CD4-positive, alpha-beta T cell treated with Interleukin-10 for 1 hour (primary cell): ENCODE data around the gene ITIH6.
"Not testable (repeated sequence)": the region's sequence is repeated elsewhere in the genome, so short reads cannot be mapped to it uniquely, and the experiment has no call there.

Experiments used
- DNase-seq: peaks from one replicate; pipeline ENCODE4 v3.0.0-alpha.2; 2020

The ITIH6 gene, protein sequence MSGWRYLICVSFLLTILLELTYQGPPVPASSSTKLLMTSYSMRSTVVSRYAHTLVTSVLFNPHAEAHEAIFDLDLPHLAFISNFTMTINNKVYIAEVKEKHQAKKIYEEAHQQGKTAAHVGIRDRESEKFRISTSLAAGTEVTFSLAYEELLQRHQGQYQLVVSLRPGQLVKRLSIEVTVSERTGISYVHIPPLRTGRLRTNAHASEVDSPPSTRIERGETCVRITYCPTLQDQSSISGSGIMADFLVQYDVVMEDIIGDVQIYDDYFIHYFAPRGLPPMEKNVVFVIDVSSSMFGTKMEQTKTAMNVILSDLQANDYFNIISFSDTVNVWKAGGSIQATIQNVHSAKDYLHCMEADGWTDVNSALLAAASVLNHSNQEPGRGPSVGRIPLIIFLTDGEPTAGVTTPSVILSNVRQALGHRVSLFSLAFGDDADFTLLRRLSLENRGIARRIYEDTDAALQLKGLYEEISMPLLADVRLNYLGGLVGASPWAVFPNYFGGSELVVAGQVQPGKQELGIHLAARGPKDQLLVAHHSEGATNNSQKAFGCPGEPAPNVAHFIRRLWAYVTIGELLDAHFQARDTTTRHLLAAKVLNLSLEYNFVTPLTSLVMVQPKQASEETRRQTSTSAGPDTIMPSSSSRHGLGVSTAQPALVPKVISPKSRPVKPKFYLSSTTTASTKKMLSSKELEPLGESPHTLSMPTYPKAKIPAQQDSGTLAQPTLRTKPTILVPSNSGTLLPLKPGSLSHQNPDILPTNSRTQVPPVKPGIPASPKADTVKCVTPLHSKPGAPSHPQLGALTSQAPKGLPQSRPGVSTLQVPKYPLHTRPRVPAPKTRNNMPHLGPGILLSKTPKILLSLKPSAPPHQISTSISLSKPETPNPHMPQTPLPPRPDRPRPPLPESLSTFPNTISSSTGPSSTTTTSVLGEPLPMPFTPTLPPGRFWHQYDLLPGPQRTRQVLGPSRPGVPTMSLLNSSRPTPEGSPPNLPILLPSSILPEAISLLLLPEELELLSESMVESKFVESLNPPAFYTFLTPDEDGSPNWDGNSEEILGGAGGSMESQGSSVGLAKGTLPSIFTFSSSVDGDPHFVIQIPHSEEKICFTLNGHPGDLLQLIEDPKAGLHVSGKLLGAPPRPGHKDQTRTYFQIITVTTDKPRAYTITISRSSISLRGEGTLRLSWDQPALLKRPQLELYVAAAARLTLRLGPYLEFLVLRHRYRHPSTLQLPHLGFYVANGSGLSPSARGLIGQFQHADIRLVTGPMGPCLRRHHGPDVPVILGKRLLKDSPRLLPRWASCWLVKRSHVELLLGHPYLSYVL

DNA sequence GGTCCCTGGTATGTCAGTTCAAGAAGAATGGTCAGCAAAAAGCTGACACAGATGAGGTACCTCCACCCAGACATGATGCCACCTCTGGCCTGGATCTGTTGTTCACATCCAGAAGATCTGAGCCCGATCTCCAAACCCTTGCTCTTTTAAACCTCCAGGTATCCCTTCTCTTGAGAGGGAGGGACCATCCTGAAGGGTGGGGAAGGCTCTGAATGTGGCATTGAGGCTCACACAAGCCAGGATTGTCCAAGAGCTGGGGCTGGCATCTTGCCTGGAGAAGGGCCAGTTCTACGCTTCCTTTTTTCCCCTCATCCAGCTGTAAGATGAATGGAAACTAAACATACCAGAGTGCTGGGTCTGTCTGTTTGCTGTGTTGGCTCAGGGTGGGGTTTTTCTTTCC lies at the start of gene ITIH6:
ITIH6 (minus strand) TSS at position 119 of the 400 bp plus-strand sequence; CDS start at position 74, 45 bp downstream.
- no peak for DNase-seq

DNA sequence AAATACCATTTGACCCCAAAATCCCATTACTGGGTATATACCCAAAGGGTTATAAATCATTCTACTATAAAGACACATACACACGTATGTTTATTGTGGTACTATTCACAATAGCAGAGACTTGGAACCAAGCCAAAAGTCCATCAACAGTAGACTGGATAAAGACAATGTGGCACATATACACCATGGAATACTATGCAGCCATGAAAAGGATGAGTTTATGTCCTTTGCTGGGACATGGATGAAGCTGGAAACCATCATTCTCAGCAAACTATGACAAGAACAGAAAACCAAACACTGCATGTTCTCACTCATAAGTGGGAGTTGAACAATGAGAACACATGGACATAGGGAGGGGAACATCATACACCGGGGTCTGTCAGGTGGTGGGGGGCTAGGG lies 49.6 kb upstream of the ITIH6 start:
- DNase-seq, result not testable (repeated sequence)

DNA sequence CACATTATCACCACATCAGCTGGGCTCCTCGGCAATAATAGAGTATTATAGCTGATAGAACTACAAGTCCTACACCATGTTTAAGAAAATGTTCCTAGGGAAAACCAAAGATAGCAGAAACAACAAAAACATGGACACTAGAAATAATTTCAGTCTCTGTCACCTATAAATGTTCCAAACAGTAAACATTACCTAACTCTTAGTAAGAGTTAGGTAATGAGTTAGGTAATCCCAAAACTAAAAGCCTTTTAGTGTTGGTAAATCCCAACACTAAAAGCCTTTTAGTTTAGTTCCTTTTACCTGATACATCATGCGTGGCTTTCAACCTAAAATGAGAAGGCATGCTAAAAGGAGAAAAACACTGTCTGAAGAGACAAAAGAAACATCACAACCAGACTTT lies 45.0 kb upstream of the ITIH6 start:
- no peak for DNase-seq

DNA sequence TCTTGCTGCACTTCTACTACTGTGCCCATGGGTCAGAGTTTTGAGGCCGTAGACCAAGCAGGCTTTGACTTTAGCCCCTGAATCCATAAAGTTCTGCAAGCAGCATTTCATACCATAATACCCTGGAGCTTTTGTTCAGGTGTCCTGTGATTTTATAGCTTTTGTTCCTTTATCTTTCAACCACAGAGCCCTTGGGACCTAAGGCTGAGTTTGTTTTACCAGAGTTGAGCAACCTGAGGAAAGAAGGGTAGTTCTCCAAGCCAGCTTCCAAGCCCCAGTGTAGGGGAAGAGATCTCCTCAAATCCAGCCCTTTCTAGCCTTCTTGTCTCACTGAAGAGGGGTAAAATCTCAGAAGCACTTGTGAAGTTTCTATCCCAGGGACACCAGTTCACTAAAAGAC lies 44.6 kb upstream of the ITIH6 start:
- no peak for DNase-seq

DNA sequence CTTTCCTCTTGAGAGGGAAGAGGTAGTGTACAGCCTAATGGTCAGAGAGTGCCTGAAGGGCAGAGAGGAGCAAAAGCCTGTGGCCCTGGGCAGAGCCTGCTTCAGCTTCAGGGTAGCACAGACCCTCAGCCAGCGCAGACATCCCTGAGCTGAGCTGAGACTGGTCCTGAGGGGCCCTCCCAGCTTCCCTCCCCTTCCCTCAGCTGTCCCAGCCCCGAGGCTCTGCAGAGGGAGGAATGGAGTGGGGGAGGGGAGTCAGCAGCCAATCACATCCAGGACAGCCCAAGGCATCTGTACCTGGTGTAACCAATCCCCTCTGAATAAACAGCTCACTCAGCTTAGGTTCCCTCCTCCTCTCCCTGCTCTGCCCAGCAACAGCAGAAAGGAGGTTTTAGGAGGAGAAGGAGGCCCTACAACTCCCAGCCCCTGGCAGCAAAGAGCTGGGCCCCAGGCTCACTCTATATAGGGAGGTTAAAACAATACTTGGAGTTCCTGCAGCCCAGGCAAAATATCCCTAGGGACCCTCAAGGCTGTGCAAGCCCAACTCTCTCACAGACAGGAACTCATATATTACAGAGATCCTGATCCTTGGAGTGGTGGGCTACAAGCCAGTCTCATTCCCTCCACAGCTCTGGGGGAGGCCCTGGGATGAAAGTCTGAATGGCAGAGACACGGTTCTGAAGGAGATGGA lies 43.3 kb upstream of the ITIH6 start:
- DNase-seq, result not testable (repeated sequence)

DNA sequence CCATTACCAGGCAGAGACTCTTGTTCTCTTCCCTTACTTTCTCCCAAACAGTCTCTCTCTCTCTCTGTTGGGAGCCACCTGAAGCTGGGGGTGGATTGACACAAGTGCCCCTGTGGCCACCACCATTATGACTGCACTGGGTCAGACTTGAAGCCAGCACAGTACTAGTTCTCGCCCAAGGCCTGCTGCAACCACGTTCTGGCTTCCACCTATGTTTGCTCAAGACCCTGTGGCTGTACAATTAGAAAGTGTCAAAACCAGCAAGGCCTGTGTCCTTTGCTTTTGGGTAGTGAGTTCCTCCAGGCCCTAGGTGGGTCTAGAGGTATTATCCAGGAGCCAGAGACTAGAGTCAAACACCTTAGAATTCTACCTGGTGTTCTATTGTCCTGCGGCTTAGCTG lies 40.5 kb upstream of the ITIH6 start:
- no peak for DNase-seq

DNA sequence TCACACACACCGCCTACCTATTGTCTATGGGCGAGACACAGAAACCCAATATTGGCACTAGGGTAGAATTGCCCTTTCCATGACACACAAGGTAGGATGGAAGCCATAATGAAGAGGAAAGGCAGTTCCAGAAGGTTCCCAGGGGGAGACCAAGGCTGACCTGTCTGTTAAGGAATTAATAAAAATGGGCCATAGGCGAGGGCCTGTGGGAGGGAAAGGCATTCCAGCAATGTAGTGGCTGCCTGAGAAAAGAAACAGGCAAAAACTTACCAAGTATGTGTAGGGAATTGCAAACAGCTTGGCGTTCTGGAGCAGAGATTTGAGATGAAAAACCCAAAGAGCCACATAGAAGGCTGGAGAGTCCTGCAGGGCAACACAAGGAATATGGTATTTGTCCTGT lies 28.5 kb upstream of the ITIH6 start:
- DNase-seq, result no peak

DNA sequence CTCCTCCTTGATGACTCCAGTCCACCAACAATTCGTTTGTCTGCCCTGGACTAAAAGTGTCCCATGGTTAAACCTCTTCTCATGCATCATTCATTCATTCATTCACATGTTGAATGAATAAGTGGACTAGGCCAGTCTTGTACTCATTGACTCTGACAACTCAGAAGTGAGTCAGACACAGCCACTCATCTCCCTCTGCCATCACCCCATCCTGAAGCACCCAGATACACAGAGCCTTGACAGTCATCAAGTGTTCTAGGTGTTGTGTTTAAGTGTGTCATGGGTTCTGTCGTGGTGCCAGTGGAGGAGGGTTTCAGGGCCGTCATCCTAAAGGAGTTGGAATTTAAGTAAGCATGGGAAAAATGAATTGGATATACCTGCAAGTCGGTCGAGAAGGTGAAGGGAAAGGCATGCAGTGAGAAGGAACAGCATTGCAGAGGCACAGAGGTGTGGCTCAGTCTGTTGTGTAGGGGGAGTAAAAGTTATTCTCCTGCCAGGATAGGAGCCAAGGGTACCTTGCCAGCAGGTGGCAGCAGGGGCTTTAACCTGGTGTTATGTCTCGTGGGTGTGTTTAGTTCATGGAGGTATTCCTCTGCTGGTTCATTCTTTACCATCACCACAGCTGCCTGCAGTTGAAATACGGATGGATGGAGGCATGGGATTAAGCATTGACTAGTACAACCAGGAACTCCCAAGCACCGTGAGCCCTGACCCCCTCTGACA lies 27.8 kb upstream of the ITIH6 start:
- peak; percentile 33 for DNase-seq

DNA sequence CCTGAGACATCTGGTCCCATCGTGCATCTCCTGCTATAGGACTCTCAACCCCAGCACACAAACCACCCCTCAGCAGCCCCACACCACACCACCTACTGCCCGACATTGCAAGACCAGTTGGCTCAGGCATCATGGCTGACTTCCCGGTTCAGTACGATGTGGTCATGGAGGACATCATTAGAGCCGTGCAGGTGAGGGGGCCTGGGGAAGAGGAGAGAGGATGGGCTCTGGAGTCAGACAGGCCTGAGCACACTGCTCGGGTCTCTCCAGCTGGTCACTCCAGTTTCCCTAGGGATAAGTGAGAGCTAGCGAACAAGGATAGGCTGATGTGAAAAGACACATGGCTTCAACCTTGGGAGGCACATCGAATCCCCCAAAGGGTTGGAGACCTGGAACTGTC lies 26.7 kb upstream of the ITIH6 start:
- no peak for DNase-seq

DNA sequence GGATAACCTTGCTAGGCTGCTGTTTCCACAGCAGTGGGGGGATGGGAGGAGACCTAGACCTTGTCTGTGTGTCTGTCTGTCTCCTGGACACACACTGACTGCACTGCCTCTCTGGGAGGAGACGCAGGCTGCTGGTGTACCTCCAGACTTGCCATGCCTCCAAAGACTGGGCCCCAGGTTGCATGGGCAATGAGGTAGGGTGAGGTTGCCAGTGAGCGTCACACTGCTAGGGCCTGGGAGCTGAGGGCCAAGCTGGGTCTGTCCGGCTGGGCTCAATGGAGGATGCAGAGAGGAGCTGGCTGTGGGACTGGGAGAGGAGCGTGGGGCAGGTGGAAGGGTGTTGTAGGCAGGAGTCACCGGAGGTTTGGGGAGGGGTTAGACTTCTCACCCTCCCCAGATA lies 26.1 kb upstream of the ITIH6 start:
- no peak for DNase-seq

DNA sequence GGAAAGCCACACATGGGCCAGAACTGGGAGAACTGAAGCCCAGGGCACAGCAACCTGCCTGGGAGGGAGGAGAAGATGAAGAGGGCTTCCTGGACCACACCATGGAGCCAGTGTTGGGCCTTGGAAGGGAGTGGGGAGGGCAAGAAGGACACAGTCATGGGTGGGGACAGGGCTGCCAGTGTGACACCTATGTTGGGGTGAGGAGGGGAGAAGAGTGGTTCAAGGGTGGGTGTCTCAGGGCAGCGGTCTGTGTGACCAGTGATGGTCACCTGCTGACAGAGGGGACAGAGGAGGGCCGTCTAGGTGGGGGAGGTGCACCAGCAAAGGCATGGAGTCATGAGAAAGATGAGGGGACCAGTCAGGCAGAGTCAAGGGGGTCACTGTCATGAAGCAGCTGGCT lies 23.3 kb upstream of the ITIH6 start:
- DNase-seq, result no peak

DNA sequence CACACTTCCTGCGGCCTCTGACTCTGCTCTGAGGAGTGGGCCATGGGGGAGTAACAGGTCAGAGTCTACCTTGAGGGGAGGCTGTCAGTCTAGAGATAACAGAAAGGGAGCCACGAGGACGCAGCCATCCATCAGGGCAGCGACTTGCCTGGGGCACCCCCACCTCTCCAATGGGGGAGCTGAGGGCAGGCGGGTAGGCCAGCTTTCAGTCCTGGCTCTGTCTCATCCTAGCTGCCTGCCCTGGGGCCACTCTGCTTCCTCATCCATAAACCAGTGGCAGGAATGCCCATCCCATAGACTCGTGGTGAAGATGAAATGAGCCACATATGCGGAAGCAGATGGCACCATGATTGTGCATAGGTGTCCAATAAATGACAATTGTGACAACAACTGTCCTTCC lies 22.7 kb upstream of the ITIH6 start:
- DNase-seq, result no peak

DNA sequence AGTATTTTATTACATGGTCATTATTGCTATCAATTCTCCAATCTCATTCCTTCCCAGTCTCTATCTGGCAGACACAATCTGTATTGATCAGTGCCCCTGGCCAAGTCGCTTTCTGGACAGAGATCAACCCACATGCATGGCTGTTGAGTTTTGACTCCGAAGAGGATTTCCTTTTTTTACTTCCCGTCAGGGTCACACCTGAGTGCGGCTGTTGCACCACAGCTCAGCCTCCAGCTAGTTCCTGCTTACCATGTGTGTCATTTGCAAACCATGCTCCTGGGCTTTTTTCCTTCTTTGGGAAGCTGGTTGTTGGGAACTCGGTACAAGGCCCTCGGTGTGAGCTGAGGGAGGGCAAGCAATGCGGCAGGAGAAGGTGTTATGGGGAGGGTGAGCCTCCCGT lies 21.1 kb upstream of the ITIH6 start:
- DNase-seq, result no peak

DNA sequence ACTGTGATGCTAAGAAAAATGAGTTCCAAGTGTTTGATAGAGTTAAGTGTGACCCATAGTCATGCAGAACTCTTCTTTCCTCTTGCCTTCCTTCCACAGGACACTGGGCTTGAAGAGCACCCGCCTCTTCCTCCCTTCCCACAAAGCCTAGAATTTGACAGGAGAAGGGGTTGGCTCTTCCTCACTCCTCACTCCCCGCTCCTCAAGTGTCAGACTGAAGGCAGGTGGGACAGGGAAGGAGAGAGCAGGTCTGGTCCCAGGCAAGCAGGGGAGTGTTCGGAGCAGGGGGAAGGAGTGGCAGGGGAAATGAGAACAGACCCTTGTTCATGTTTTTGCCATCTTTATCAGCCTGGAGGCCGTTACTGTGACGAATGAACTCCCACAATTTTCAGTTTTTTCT lies 20.2 kb upstream of the ITIH6 start:
- no peak for DNase-seq

DNA sequence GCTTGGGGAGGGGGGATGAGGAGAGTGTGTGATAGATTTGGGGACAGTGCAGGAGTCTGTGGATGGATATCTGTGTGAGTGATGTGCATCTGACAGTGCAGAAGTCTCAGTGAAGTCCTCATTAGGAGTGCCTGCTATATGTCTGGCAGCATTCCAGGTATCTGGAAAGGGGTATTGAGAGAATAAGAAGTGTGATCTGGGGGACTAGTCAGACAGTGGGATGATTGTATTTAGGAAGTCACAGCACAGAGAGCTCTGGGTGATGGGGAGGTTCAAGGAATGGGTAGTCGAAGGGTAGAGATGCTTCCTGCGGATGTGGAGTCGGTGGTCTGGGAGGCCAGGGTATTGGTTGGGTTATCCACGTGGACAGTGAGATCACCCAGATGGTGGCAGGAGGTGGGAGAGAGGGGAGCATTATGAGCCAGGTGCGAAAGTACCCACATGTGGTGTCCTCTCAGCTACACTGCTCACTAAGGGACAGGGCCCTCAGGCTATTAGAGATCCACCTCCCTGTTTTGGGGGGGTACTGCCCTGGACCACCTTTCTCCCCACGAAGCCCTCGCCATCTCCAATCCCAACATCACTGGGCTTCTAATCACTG lies 19.3 kb upstream of the ITIH6 start:
- no peak for DNase-seq

DNA sequence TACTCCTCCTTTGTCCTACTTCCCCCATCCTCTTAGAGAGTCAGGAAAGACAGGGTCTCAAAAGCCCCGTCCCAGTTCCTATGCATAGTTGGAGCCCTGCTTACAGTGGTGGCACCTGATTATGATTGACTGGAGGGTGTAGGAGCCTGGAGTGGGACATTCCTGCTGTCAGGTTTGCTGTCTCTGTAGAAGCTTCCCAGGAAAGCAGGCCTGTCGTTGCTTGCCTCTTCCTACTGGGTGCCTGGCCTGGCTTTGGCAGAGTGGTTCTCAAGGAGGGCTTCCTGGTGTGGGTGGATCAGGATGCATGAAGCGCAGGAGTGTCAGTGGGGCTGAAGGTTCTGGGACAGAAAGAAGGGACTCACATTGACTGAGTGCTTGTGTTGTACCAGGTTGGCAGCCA lies 14.3 kb upstream of the ITIH6 start:
- no peak for DNase-seq

DNA sequence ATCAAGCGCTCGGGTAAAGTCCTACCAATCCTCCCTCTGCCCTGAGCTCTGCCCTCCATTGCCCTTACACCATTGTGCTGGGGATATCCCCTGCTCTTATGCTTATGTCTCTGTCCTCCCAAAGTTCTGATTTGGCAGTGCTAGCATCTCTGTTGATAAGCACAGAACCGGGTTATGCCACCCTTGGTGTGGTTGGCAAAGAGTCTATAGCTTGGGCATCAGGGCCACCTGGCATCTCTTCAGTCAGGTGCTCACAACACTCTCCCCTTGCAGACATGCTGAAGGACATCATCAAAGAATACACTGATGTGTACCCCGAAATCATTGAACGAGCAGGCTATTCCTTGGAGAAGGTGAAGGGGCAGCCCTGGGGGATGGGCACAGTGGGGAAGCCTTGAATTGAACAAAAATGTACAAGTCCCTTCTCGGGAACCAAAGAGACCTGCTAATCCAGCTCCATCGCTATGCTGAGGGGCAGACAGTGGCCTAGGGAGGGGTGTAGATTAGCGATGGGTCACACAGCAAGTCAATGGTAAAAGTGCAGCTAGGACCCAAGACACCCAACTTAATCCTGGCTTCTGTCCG lies 13.3 kb upstream of the ITIH6 start:
- no peak for DNase-seq

DNA sequence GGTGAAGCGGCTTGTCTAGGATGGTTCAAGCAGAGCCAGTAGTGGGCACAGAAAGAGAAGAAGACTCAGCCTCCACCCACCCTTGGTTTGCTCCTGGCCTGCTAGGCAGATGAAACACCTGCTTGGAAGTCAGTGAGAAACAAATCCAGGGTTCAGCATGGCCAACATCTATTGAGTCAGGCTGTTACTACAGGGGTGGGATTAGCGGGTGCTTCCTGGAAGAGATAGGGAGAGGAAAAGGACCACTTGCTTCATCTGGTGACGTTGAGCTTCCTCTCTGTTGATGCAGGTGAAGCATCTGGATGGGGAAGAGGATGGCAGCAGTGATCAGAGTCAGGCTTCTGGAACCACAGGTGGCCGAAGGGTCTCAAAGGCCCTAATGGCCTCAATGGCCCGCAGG lies 12.5 kb upstream of the ITIH6 start:
- no peak for DNase-seq

DNA sequence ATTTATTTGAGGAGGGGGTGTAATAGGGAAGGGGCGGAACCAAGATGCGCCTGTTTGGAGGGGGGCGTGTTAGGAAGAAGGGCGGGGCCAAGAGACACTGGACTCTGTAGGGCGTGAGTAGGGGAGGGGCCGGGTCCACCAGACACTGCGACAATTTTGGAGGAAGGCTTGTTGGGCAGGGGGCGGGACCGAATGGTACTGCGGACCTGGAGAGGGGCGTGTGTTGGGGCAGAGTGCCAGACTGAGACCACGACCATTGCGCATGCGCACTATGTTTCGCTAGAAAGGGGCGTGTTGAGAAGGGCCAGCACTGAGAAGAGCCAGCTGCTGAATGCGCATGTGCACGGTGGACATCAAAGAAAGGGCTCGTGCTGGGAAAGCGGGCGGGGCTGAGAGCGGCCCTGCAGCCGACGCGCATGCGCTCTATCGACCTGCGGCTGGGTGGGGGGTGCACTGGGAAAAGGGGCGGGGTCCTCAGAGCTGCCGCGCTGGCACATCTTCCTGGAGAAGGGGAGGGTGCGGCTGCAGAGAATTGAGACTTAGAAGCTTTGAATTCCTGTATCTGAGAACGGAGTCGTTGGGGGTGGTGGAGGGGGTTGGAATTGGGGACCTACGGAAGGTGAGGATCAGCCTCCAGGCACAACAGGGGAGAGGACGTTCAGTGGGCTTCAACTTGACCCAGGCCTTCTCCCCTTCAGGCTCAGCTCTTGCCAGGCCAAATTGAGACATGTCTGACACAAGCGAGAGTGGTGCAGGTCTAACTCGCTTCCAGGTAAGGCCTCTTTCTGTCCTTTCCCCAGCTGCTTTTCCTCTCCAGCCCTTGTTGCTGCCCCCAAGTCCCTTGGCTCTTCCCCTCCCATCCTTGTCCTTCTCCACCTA lies 10.8 kb upstream of the ITIH6 start:
- DNase-seq, result peak; percentile 94

DNA sequence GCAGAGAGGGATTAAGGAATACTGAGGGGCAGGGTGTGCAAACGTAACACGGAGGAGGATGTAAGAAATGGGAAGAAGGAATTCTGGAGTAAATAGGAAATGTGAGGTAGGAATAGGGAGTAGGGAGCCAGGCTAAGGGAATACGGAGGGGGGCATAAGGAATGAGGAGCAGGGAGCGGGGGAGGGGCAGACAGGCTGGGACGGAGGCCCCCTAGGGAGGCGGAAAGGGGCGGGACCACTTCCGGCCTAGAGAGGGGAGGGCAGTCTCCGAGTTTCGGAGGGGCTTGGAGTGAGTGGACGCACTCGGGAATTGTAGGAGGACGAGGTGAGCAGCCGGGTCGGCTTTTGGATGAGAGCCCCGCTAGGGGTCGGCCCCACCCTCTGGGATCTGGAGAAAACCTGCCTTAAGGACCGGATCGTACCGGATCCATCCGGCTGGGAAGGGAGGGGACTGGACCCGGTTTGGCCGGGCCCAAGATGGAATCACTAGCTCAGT lies 10.1 kb upstream of the ITIH6 start:
- no peak for DNase-seq
